Kidney (tissue), 14 donors: ENCODE results near the gene CSNK1G1. TPM values are rescaled to one million over a fixed set of nuclear protein-coding genes. Genes with fewer than 3 reads are reported as not detected.

Source experiments
- DNase-seq, 5 donors: peaks; one replicate each; pipeline ENCODE4 v3.0.0-alpha.2; 2013 to 2020
- FAIRE-seq: peaks from 2 replicates; lab custom pipeline; 2012; peaks lifted over from hg19 to GRCh38; lab: Jason Lieb, UNC
- H3K27ac ChIP-seq, 2 donors: one replicate each; pipeline ENCODE4 v1.7.0; 2013; ENCODE audit warnings: low read depth in 2 of 2, low read length in 2 of 2, inconsistent platforms in 1 of 2
- H3K27me3 ChIP-seq: one replicate; pipeline ENCODE4 v1.7.1; 2013; ENCODE audit warnings: low read length, inconsistent platforms; ENCODE audit not compliant: control insufficient read depth, insufficient read depth
- H3K36me3 ChIP-seq, 3 donors: one replicate each; pipeline versions ENCODE4 v1.7.0 to v1.7.1; 2013; ENCODE audit warnings: low read length in 3 of 3, control low read depth in 1 of 3, inconsistent platforms in 1 of 3; ENCODE audit not compliant: insufficient read depth in 3 of 3, control insufficient read depth in 2 of 3
- H3K4me1 ChIP-seq, 3 donors: one replicate each; pipeline versions ENCODE4 v1.7.0 to v1.7.1; 2013; ENCODE audit warnings: low read length in 3 of 3, inconsistent platforms in 1 of 3, low read depth in 1 of 3; ENCODE audit not compliant: control insufficient read depth in 2 of 3, insufficient read depth in 2 of 3
- H3K4me3 ChIP-seq, 3 donors: one replicate each; pipeline versions ENCODE4 v1.7.0 to v1.8.1; 2013; ENCODE audit warnings: low read length in 3 of 3, control low read depth in 1 of 3, inconsistent platforms in 1 of 3
- H3K9ac ChIP-seq, 3 donors: one replicate each; pipeline versions ENCODE4 v1.7.0 to v1.7.1; 2013; ENCODE audit warnings: low read length in 3 of 3, control low read depth in 1 of 3, inconsistent platforms in 1 of 3
- H3K9me3 ChIP-seq, 3 donors: one replicate each; pipeline versions ENCODE4 v1.7.0 to v1.7.1; 2013; ENCODE audit warnings: low read length in 3 of 3, control low read depth in 1 of 3, inconsistent platforms in 1 of 3; ENCODE audit not compliant: control insufficient read depth in 2 of 3, insufficient read depth in 1 of 3
- CTCF ChIP-seq: IDR thresholded peaks from 3 replicates; pipeline ENCODE4 v1.5.1; 2012; ENCODE audit warnings: mild to moderate bottlenecking, moderate library complexity, borderline replicate concordance; ENCODE audit not compliant: insufficient read depth; ENCODE audit errors: extremely low read depth
- intact Hi-C: fragments of 100-400 bp; cut with DNase I; formaldehyde crosslinking; loops from one replicate; pipeline ENCODE4 v1.11.1; 2022
- polyA plus RNA-seq: library from polyadenylated mRNA; stranded (reverse); fragments of 350-450 nt; fragmentation: Illumina TruSeq; extraction: RNeasy Lipid Tissue Mini Kit (QIAGEN cat#74804); gene quantifications from one replicate; pipeline ENCODE4 v1.2.3, GENCODE V29; 2014; ENCODE audit warnings: low read depth, low replicate concordance; ENCODE audit not compliant: insufficient read depth
- total RNA-seq: library from RNA; stranded (reverse); fragmentation: NEBNext Ultra II Directional; extraction: Animal tissue kit (Norgen Biotek cat#: 25700); gene quantifications from one replicate; pipeline ENCODE4 v1.2.1, GENCODE V29; 2021
- donor health status: control.
- donor health status: control.
- donor health status: control.
- donor health status: control.
- donor health status: control.
- donor health status: DM: yes; HTN: yes; CAD: no.
- donor health status: Normal renal cell carcinoma (clear cell type).

The CSNK1G1 gene
- total and polyA plus RNA-seq, 2 donors from 2014 or later: 5.0 to 25.8 TPM

- no peak for TF ChIP-seq CTCF
- FAIRE-seq (no peak), DNase-seq (peak in 1 of 5 donors; percentile 6)
- no peaks in the 10 kb centered on the region for H3K27me3 ChIP-seq
- intact Hi-C loops: no loop called here
- H3K4me1 ChIP-seq: peaks cover 6 to 26% (median 25%) of the 10 kb centered on the region in 3 donors
- H3K9me3 ChIP-seq: no peaks in the 10 kb centered on the region
- H3K36me3 ChIP-seq: peaks cover 9 to 36% (median 31%) of the 10 kb centered on the region in 3 donors
- H3K4me3 ChIP-seq: peak overlapping the region; percentile 79 to 89 (median 82)
- peak overlapping the region in 1 of 2 donors; percentile 88 for H3K27ac ChIP-seq
- peak overlapping the region; percentile 67 to 91 (median 86) for H3K9ac ChIP-seq
These were observed 194.1 kb downstream of the CSNK1G1 start for GRCh38 chr15:64161688-64162477.

GRCh38 chr15:64158363-64159134 is 197.4 kb downstream of the CSNK1G1 start:
- no peak for DNase-seq
- Histone ChIP-seq H3K9me3 (no peaks in the 10 kb centered on the region), H3K27me3 (no peaks in the 10 kb centered on the region), H3K4me1 (peaks cover 4 to 20% (median 10%) of the 10 kb centered on the region in 3 donors), H3K27ac (no peak overlapping the region), H3K36me3 (peaks cover 9 to 51% (median 47%) of the 10 kb centered on the region in 3 donors), H3K9ac (no peak overlapping the region), H3K4me3 (no peak overlapping the region)
- TF ChIP-seq CTCF: no peak
- intact Hi-C loops: no loop called here
- FAIRE-seq: no peak

- Histone ChIP-seq H3K27me3 (no peaks in the 10 kb centered on the region), H3K9ac (no peak overlapping the region), H3K4me3 (no peak overlapping the region), H3K4me1 (peaks cover 4 to 25% (median 11%) of the 10 kb centered on the region in 3 donors), H3K36me3 (peaks cover 9 to 51% (median 47%) of the 10 kb centered on the region in 3 donors), H3K27ac (no peak overlapping the region), H3K9me3 (no peaks in the 10 kb centered on the region)
- FAIRE-seq (no peak), DNase-seq (no peak)
- no peak for TF ChIP-seq CTCF
- intact Hi-C loops: no loop called here
These were observed 198.3 kb downstream of the CSNK1G1 start for GRCh38 chr15:64157599-64158125.
